MCF 10A (cell line): ENCODE measurements around the gene MYO1E. TPM values are rescaled to one million over a fixed set of nuclear protein-coding genes. Genes with fewer than 3 reads are reported as not detected.

Experiments
- BruUV-seq: library from RNA; stranded (reverse); fragments of 400-500 nt; replicated peaks from 2 replicates; lab custom pipeline; 2021; lab: Mats Ljungman, UMichigan
- CTCF ChIA-PET: fragments of 300-600 bp; sonication (Branson Sonifier 250); formaldehyde crosslinking; extraction: SDS; loops from one replicate; lab custom pipeline; 2021; ENCODE audit warnings: antibody characterized with exemption, inconsistent platforms; lab: Yijun Ruan, JAX
- POLR2A ChIA-PET: fragments of 300-600, 350-650 bp; sonication (Branson Sonifier 250); formaldehyde crosslinking; extraction: SDS; loops from one replicate; lab custom pipeline; 2020; ENCODE audit warnings: antibody characterized with exemption, inconsistent platforms; lab: Yijun Ruan, JAX
- DNase-seq: peaks from one replicate; pipeline ENCODE4 v3.0.0-alpha.2; 2018; ENCODE audit not compliant: unreplicated experiment
- H3K27ac Mint-ChIP-seq: one replicate; pipeline ENCODE4 v1.8.0; 2022; ENCODE audit warnings: mild to moderate bottlenecking, low read depth, mixed read lengths; ENCODE audit not compliant: unreplicated experiment
- H3K27me3 Mint-ChIP-seq: one replicate; pipeline ENCODE4 v1.8.0; 2022; ENCODE audit warnings: mixed read lengths; ENCODE audit not compliant: insufficient read depth, unreplicated experiment
- H3K36me3 Mint-ChIP-seq: one replicate; pipeline ENCODE4 v1.8.0; 2022; ENCODE audit warnings: mild to moderate bottlenecking, moderate library complexity, mixed read lengths; ENCODE audit not compliant: insufficient read depth, unreplicated experiment
- H3K4me1 Mint-ChIP-seq: one replicate; pipeline ENCODE4 v1.8.0; 2022; ENCODE audit warnings: mixed read lengths; ENCODE audit not compliant: insufficient read depth, unreplicated experiment
- H3K4me3 Mint-ChIP-seq: one replicate; pipeline ENCODE4 v1.8.0; 2022; ENCODE audit warnings: mild to moderate bottlenecking, moderate library complexity, mixed read lengths; ENCODE audit not compliant: unreplicated experiment
- H3K9me3 Mint-ChIP-seq: one replicate; pipeline ENCODE4 v1.8.0; 2022; ENCODE audit warnings: mixed read lengths; ENCODE audit not compliant: unreplicated experiment
- intact Hi-C: fragments of 100-400 bp; cut with micrococcal nuclease; formaldehyde crosslinking; loops from 2 replicates; pipeline ENCODE4 v1.14.1; 2022
- total RNA-seq: library from RNA; stranded (reverse); gene quantifications from 2 replicates; pipeline ENCODE4 v1.2.3, GENCODE V29; 2022
- TF ChIP-seq, protein P1 (sequence below): fragments of 200-600 bp; IDR thresholded peaks from one replicate; pipeline ENCODE4 v1.8.0; 2022; ENCODE audit warnings: antibody characterized with exemption, mild to moderate bottlenecking; ENCODE audit not compliant: unreplicated experiment

Gene MYO1E
- total RNA-seq, 1 experiment from 2014 or later: 121 TPM

DNA sequence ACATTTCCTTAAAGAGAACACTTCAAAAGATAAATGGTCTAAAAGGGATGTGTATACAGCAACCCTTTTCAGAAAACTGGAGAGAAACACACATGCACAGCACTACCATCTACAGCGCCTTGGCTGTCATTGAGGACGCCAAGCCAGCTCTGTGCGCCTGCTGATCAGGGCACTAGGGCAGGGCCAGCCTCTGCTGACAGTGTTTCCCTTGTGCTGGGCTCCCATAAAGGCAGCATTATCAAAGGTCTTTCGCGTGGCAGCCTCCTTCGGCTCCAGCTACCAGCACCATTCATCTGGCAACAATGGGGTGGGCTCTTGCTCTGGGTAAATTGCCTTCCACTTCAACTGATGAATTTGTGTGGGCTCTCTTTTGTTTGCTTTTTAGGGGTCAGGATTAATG, 112.6 kb downstream of the MYO1E start:
- DNase-seq: no peak
- no peaks in the 10 kb centered on the region for H3K27me3 Mint-ChIP-seq
- ChIA-PET CTCF (interaction anchor here (1.0 to 1.5 kb wide), 3 partner anchors 15 to 86 kb away, joined by 3 to 4 read pairs (median 3); no protein-coding TSS in a partner anchor), POLR2A (no interaction called here)
- H3K36me3 Mint-ChIP-seq: peaks cover 19% of the 10 kb centered on the region
- H3K27ac Mint-ChIP-seq: no peak overlapping the region
- intact Hi-C loops: no loop called here
- H3K4me1 Mint-ChIP-seq: peaks cover 6% of the 10 kb centered on the region
- H3K9me3 Mint-ChIP-seq: no peaks in the 10 kb centered on the region
- TSS peak; percentile 6 for BruUV-seq
- TF ChIP-seq, protein P1, sequence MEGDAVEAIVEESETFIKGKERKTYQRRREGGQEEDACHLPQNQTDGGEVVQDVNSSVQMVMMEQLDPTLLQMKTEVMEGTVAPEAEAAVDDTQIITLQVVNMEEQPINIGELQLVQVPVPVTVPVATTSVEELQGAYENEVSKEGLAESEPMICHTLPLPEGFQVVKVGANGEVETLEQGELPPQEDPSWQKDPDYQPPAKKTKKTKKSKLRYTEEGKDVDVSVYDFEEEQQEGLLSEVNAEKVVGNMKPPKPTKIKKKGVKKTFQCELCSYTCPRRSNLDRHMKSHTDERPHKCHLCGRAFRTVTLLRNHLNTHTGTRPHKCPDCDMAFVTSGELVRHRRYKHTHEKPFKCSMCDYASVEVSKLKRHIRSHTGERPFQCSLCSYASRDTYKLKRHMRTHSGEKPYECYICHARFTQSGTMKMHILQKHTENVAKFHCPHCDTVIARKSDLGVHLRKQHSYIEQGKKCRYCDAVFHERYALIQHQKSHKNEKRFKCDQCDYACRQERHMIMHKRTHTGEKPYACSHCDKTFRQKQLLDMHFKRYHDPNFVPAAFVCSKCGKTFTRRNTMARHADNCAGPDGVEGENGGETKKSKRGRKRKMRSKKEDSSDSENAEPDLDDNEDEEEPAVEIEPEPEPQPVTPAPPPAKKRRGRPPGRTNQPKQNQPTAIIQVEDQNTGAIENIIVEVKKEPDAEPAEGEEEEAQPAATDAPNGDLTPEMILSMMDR: no peak
- no peak overlapping the region for H3K4me3 Mint-ChIP-seq

DNA sequence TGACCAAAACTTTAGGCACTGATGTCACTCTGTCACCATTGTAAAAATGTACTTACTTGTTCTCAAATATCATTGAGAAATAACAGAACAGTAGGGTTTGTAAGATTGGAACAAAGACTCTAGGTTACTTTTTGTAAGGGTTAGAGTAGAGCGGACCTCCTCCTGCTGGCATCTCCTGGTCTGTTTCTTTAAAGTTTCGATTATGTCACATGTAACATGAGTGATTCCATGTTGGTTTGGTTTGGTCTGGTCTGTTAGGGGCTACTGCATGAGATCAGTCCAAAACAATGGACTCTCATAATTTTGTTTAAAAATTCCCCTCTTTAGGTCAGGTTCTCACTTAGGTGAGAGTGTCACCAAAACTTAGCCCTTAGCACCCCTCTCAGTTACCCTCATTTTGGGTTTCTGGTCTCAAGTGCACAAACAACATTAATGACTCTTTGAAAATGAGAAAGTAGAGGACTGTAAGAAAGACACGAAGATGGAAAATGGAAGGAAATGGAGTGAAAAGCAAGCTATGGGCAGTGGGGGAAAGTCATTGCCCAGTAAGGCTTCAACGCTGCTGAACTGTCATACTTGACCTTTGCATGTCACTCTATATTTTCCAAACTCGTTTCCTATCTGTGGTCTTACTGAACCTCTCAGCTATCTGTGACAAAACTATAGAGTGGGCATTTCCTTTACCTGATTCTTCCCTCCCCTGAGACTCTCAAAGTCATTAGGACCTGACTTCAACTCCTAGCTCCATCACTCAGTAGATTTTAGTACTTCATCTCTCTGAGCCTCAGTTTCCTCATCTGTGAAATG, 113.3 kb downstream of the MYO1E start:
- Mint-ChIP-seq H3K27ac (no peak overlapping the region), H3K9me3 (no peaks in the 10 kb centered on the region), H3K27me3 (no peaks in the 10 kb centered on the region), H3K36me3 (peaks cover 26% of the 10 kb centered on the region), H3K4me3 (no peak overlapping the region), H3K4me1 (peaks cover 6% of the 10 kb centered on the region)
- no TSS peak for BruUV-seq
- ChIA-PET POLR2A (interaction anchor here (1.0 kb wide), 1 partner anchor 113 kb away, joined by 4 read pairs; the partner anchor contains the start of gene MYO1E), CTCF (interaction anchor here (0.6 to 1.5 kb wide), 6 partner anchors 14 to 921 kb away, joined by 3 to 7 read pairs (median 4); no protein-coding TSS in a partner anchor)
- intact Hi-C loops: no loop called here
- TF ChIP-seq, protein P1: no peak
- DNase-seq: no peak

DNA sequence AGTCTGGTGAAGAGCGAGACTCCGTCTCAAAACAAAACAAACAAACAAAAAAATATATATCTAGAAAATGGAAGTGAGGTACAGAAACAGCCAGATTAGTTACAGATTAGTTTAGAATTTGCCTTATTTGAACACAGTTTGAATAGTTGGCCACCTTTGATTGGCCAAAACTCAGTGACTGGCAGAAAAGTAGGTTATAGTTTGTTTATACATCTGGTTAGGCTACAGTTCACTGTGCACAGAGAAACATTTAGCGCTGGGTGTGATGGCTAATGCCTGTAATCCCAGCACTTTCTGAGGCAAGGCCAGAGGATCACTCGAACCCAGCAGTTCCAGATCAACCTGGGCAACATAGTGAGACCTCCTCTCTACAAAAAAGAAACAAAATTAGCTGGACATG, 114.4 kb downstream of the MYO1E start:
- Mint-ChIP-seq H3K36me3 (peaks cover 32% of the 10 kb centered on the region), H3K9me3 (no peaks in the 10 kb centered on the region), H3K4me1 (peaks cover 6% of the 10 kb centered on the region), H3K4me3 (no peak overlapping the region), H3K27ac (no peak overlapping the region), H3K27me3 (no peaks in the 10 kb centered on the region)
- POLR2A ChIA-PET: interaction anchor here (1.0 kb wide), 1 partner anchor 114 kb away, joined by 4 read pairs; the partner anchor contains the start of gene MYO1E
- TF ChIP-seq, protein P1: no peak
- CTCF ChIA-PET: interaction anchor here (0.6 to 3.1 kb wide), 4 partner anchors 7 to 249 kb away, joined by 3 to 26 read pairs (median 4); no protein-coding TSS in a partner anchor
- intact Hi-C loops: loop anchor here (1.0 kb wide), 1 partner anchor 27 kb away; no protein-coding TSS in a partner anchor
- no TSS peak for BruUV-seq
- DNase-seq: no peak

DNA sequence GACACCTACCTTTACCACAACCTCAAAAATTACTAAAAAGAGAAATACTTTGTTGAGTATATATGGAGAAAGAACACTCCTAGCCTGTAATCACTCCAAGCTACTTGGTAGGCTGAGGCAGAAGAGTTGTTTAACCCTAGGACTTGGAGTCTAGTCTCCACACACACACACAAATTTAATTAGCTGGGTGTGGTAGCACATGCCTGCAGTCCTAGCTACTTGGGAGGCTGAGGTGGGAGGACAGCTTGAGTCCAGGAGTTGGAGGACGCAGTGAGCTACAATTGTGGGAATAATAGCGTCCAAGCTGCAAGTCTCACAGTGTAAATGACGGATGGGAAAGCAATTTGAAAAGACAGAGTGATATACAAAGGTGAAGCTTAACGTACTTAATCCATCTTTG, 115.5 kb downstream of the MYO1E start:
- CTCF ChIA-PET: interaction anchor here (0.6 to 3.1 kb wide), 8 partner anchors 9 to 271 kb away, joined by 3 to 26 read pairs (median 3); no protein-coding TSS in a partner anchor
- DNase-seq: no peak
- peaks cover 39% of the 10 kb centered on the region for H3K36me3 Mint-ChIP-seq
- intact Hi-C loops: no loop called here
- no peak overlapping the region for H3K27ac Mint-ChIP-seq
- peaks cover 6% of the 10 kb centered on the region for H3K4me1 Mint-ChIP-seq
- TF ChIP-seq, protein P1: no peak
- BruUV-seq: no TSS peak
- H3K27me3 Mint-ChIP-seq: no peaks in the 10 kb centered on the region
- no peak overlapping the region for H3K4me3 Mint-ChIP-seq
- no peaks in the 10 kb centered on the region for H3K9me3 Mint-ChIP-seq
- POLR2A ChIA-PET: interaction anchor here (0.7 to 2.0 kb wide), 8 partner anchors 9 to 115 kb away, joined by 3 to 6 read pairs (median 4); partner anchors contain the start of gene MYO1E
